DOHH2 (cell line): Measurements from ENCODE around the gene NUBP2.

ENCODE experiments used
- H3F3A ChIP-seq: fragments of 200-600 bp; sonication (generic), shearing (Covaris generic); 2 replicates; pipeline ENCODE4 v1.6.0; 2016; ENCODE audit warnings: antibody characterized with exemption, mild to moderate bottlenecking; ENCODE audit not compliant: control insufficient read depth, insufficient read depth
- H3K27ac ChIP-seq: fragments of 200-600 bp; sonication (generic); 2 replicates; pipeline ENCODE4 v1.5.1; 2014; ENCODE audit warnings: low read depth, mild to moderate bottlenecking, low read length, moderate library complexity
- H3K27me3 ChIP-seq: fragments of 200-600 bp; sonication (generic); 2 replicates; pipeline ENCODE4 v1.6.1; 2014; ENCODE audit warnings: mild to moderate bottlenecking, low read length, mixed read lengths; ENCODE audit not compliant: control insufficient read depth
- H3K36me3 ChIP-seq: fragments of 200-600 bp; sonication (generic); 2 replicates; pipeline ENCODE4 v1.6.1; 2014; ENCODE audit warnings: mild to moderate bottlenecking, low read length, moderate library complexity, mixed read lengths; ENCODE audit not compliant: control insufficient read depth
- H3K4me1 ChIP-seq: fragments of 200-600 bp; sonication (generic); 2 replicates; pipeline ENCODE4 v1.6.1; 2014; ENCODE audit warnings: mild to moderate bottlenecking, low read length, mixed read lengths; ENCODE audit not compliant: control insufficient read depth
- H3K4me2 ChIP-seq: fragments of 200-600 bp; sonication (generic); 2 replicates; pipeline ENCODE4 v1.6.0; 2014; ENCODE audit warnings: mild to moderate bottlenecking, low read length, moderate library complexity
- H3K4me3 ChIP-seq: fragments of 200-600 bp; sonication (generic); 2 replicates; pipeline ENCODE4 v1.5.1; 2014; ENCODE audit warnings: mild to moderate bottlenecking, low read length, mixed read lengths
- H3K79me2 ChIP-seq: fragments of 200-600 bp; sonication (generic); 2 replicates; pipeline ENCODE4 v1.6.1; 2014; ENCODE audit warnings: mild to moderate bottlenecking, low read length, mixed read lengths; ENCODE audit not compliant: control insufficient read depth
- H3K9me2 ChIP-seq: fragments of 200-600 bp; sonication (generic); replicated peaks from 2 replicates; pipeline ENCODE4 v1.6.1; 2014; ENCODE audit warnings: mild to moderate bottlenecking, low read length, mixed read lengths; ENCODE audit not compliant: control insufficient read depth
- H3K9me3 ChIP-seq: fragments of 200-600 bp; sonication (generic); 2 replicates; pipeline ENCODE4 v1.6.1; 2014; ENCODE audit warnings: antibody characterized with exemption, low read length, mixed read lengths; ENCODE audit not compliant: control insufficient read depth, insufficient read depth
- H4K20me1 ChIP-seq: fragments of 200-600 bp; sonication (generic); 2 replicates; pipeline ENCODE4 v1.6.0; 2014; ENCODE audit warnings: low read depth, mild to moderate bottlenecking, antibody characterized with exemption, low read length, moderate library complexity; ENCODE audit not compliant: control insufficient read depth, insufficient read depth
- CTCF ChIP-seq: fragments of 200-600 bp; sonication (generic); IDR thresholded peaks from one replicate; pipeline ENCODE4 v1.5.1; 2014; ENCODE audit warnings: antibody characterized with exemption, mild to moderate bottlenecking, low read depth, low read length; ENCODE audit not compliant: poor library complexity, severe bottlenecking
- EZH2phosphoT487 ChIP-seq: fragments of 200-600 bp; sonication (generic); IDR thresholded peaks from 2 replicates; pipeline ENCODE4 v1.6.1; 2017; ENCODE audit warnings: borderline replicate concordance, mild to moderate bottlenecking, antibody characterized with exemption, low read length, moderate library complexity, mixed read lengths

NUBP2 gene

GRCh38 chr16:1786242-1787055 is 3.7 kb downstream of the NUBP2 start:
- Histone ChIP-seq H3F3A (no peaks in the 10 kb centered on the region), H3K27ac (no peak overlapping the region), H3K36me3 (peaks cover 22% of the 10 kb centered on the region), H4K20me1 (0 out of 2 replicates have a peak, but pooled peaks cover 5% of the 10 kb centered on the region), H3K9me3 (no peaks in the 10 kb centered on the region), H3K4me3 (no peak overlapping the region), H3K4me2 (no peak overlapping the region), H3K4me1 (peaks cover 10% of the 10 kb centered on the region), H3K79me2 (peaks cover 57% of the 10 kb centered on the region), H3K9me2 (no peaks in the 10 kb centered on the region), H3K27me3 (no peaks in the 10 kb centered on the region)
- TF ChIP-seq EZH2phosphoT487 (no peak), CTCF (no peak)

GRCh38 chr16:1787056-1787321 is 4.2 kb downstream of the NUBP2 start:
- Histone ChIP-seq H4K20me1 (0 out of 2 replicates have a peak, but pooled peaks cover 5% of the 10 kb centered on the region), H3K36me3 (peaks cover 22% of the 10 kb centered on the region), H3K4me1 (peaks cover 7% of the 10 kb centered on the region), H3K4me2 (no peak overlapping the region), H3K4me3 (no peak overlapping the region), H3F3A (no peaks in the 10 kb centered on the region), H3K27me3 (no peaks in the 10 kb centered on the region), H3K27ac (no peak overlapping the region), H3K9me2 (no peaks in the 10 kb centered on the region), H3K79me2 (peaks cover 52% of the 10 kb centered on the region), H3K9me3 (no peaks in the 10 kb centered on the region)
- TF ChIP-seq EZH2phosphoT487: no peak

GRCh38 chr16:1787322-1788094 is 4.7 kb downstream of the NUBP2 start:
- TF ChIP-seq CTCF (no peak), EZH2phosphoT487 (no peak)
- peaks cover 7% of the 10 kb centered on the region for H3K4me1 ChIP-seq
- H3K9me2 ChIP-seq: no peaks in the 10 kb centered on the region
- H3K4me2 ChIP-seq: no peak overlapping the region
- H3F3A ChIP-seq: no peaks in the 10 kb centered on the region
- H3K79me2 ChIP-seq: peaks cover 51% of the 10 kb centered on the region
- peaks cover 22% of the 10 kb centered on the region for H3K36me3 ChIP-seq
- H3K27me3 ChIP-seq: no peaks in the 10 kb centered on the region
- H3K9me3 ChIP-seq: no peaks in the 10 kb centered on the region
- no peak overlapping the region for H3K27ac ChIP-seq
- H3K4me3 ChIP-seq: no peak overlapping the region
- H4K20me1 ChIP-seq: 0 out of 2 replicates have a peak, but pooled peaks cover 5% of the 10 kb centered on the region
